Measurements from ENCODE around the gene PYDC1.
"Not testable (repeated sequence)": the region's sequence is repeated elsewhere in the genome, so short reads cannot be mapped to it uniquely, and the experiment has no call there.

The PYDC1 gene

DNA sequence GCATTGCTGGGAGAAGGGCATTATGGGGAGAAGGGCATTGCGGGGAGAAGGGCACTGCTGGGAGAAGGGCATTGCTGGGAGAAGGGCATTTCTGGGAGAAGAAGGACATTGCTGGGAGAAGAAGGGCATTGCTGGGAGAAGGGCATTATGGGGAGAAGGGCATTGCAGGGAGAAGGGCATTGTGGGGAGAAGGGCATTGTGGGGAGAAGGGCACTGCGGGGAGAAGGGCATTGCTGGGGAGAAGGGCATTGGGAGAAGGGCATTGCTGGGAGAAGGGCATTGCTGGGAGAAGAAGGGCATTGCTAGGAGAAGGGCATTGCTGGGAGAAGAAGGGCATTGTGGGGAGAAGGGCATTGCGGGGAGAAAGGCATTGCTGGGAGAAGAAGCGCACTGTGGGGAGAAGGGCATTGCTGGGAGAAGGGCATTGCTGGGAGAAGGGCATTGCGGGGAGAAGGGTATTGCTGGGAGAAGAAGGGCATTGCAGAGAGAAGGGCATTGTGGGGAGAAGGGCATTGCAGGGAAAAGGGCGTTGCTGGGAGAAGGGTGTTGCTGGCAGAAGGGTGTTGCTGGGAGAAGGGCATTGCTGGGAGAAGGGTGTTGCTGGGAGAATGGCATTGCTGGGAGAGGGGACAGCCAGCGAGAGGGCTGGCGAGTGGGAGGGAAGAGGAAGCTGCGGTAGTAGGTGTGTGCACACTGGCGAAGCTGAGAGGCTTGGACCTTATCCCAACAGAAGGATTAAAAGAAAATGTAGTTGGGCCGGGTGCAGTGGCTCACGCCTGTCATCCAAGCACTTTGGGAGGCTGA lies 4.6 kb upstream of the PYDC1 start:
- DNase-seq (ENCODE audit: low read depth): no peak

DNA sequence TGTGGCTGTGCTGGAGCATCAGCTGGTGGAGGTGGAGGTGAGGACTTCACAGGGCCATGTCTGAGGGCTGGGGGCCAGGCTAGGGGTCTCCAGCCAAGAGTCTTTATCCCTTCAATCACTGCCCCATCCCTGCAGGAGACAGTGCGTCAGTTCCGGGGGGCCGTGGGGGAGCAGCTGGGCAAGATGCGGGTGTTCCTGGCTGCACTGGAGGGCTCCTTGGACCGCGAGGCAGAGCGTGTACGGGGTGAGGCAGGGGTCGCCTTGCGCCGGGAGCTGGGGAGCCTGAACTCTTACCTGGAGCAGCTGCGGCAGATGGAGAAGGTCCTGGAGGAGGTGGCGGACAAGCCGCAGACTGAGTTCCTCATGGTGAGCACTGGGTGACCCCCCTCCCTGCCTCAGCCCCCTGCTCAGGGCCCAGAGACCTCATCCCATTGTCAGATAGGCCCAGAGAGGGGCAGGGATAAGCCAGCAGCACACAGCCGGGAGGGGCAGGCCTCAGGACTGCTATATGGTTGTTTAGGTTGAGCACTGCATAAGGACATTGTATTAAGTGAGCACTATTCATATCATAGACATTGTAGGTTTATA lies 2.3 kb upstream of the PYDC1 start:
- no peak for DNase-seq (ENCODE audit: low read depth)

DNA sequence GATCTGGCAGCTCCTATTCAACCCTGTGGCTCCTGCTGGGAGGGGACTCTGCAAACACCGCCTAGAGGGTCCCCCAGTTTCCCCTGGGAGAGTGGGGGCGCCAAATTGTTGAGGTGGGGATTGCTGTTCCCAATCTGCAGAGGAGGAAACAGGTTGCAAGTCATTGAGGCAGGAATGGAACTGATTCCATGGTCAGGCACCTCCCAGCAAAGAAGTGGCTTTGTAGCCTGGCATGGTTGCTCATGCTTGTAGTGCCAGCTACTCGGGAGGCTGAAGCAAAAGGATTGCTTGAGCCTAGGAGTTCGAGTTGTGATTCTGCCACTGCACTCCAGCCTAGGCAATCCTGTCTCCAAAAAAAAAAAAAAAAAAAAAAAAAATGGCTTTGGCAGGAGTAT lies 198 bp upstream of the PYDC1 start:
- DNase-seq (ENCODE audit: low read depth): no peak

DNA sequence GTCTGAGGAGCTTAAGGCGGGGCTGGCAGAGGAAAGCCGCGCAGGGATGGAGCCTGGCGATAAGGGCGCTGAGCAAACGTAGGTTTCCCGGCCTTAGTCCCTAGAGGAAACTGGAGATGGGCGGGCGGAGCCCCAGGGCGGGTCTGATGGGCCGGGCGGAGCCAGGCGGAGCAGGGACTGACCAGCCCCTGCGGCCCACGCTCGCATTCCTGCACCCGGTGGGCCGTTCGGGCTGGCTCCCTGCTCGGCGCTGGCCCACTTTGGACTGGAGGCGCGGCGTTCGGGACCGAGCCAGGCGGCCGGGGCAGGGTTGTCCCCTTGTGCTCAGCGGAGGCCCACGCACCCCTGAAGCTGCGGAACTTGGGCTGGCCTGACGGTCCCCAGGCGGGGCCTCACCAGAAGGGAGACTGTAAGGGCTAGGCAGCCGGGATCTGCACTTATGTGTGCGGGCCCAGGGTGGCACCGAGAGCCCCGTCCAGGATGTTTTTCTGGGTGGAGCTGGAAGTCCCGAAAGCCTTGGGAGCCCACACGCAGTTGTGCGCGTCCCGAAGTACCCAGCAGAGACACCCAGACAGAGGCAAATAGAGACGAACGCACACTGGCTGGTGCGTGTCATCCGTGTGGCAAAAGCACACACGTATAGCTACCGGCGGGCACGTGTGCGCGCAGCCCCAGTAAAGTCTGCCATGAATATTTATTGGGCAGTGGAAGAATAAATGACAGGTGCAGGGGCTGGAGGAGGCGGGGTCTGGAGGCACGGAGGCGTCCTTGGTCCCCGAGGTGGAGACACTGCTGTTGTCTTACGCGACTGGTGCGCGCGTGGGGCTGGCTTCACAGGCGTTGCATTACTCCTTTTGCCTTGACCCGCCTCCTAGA lies 1.4 kb downstream of the PYDC1 start:
- no peak for DNase-seq (ENCODE audit: low read depth)

DNA sequence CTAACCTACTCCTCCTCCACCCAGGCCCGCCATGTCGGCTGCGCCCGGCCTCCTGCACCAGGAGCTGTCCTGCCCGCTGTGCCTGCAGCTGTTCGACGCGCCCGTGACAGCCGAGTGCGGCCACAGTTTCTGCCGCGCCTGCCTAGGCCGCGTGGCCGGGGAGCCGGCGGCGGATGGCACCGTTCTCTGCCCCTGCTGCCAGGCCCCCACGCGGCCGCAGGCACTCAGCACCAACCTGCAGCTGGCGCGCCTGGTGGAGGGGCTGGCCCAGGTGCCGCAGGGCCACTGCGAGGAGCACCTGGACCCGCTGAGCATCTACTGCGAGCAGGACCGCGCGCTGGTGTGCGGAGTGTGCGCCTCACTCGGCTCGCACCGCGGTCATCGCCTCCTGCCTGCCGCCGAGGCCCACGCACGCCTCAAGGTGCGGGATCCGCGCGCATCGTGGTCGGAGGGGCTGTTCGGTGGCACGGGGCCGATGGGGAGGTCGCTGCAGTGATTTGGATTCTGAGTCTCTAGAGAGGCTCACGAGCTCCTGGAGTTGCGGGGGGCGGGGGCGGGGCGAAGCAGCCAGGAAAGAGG lies 2.1 kb downstream of the PYDC1 start:
- no peak for DNase-seq (ENCODE audit: low read depth)

DNA sequence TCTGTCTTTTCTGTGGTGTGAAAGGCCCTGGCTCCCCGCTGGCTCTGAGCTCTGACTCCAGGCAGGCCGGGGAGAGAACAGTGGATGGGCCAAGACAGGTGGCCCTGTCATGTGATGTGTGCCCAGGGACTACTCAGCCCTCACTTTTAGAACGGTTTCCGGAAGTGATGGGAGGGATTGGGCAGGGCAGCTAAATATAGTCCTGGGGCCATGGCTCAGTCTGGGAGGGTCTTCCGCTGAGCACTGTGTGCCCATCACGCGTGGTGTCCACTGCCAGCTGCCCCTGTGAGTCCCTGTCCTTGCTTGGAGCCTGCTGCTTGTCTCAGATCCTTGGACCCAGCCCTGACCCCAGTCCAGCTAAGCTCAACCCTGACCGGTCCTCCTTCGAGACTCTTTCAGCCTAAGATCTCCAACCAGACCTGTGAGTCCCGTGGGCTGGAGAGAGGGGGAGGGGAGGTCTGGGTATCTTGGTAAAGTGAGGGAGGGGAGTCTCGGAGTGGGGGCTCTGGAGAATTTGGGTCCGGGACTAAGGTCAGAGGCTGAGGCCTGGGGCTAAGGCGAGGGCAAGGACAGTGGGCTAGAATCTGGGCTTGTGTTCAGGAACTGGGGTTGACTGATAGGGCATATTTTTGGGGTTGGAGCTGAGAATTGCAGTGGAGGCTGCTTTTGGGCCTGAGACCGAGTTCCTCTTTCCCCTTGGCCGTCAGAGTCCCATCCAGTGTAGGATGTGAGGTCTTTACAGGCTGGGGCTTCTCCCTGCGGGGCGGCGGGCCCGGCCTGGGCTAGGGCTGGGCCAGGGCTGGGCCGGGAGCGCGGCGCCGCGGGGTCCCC lies 2.8 kb downstream of the PYDC1 start, which contains the start of gene TRIM72:
Gene TRIM72, plus strand, starts transcription at position 243 of the 831 bp plus-strand sequence. CDS start 620 bp downstream, outside the sequence.
- no peak for DNase-seq (ENCODE audit: low read depth)

DNA sequence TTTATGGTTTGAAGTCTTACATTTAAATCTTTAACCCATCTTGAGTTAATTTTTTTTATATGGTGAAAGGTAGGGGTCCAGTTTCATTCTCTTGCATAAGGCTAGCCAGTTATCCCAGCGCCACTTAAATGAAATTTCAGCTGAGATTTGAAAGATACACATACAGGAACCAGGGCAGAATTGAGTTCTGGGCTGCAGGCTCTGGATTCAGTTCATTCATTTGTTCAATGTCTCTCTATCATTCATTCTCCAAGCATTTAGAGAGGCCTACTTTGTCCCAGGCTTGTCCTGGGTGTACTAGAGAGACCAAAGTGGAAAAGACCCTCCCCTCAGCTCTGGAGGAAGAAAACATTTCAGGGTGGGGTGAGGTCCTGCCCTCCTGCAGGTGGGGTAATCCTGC lies 3.6 kb downstream of the PYDC1 start:
- no peak for DNase-seq (ENCODE audit: low read depth)

DNA sequence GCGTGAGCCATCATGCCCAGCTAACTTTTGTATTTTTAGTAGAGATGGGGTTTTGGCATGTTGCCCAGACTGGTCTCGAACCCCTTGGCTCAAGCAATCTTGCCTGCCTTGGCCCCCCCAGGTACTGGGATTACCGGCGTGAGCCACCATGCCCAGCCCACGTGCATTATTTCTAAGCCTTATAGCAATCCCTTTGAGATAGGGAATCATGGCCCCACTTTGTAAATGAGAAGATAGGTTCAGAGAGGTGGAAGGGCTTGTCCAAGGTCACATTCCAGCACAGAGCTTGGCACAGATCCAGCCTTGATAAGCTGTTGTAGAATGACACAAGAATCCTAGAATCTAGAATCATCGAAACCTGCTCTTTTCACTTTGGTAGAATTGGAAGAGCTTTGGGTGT lies 10.2 kb downstream of the PYDC1 start:
- DNase-seq (ENCODE audit: low read depth): no peak

DNA sequence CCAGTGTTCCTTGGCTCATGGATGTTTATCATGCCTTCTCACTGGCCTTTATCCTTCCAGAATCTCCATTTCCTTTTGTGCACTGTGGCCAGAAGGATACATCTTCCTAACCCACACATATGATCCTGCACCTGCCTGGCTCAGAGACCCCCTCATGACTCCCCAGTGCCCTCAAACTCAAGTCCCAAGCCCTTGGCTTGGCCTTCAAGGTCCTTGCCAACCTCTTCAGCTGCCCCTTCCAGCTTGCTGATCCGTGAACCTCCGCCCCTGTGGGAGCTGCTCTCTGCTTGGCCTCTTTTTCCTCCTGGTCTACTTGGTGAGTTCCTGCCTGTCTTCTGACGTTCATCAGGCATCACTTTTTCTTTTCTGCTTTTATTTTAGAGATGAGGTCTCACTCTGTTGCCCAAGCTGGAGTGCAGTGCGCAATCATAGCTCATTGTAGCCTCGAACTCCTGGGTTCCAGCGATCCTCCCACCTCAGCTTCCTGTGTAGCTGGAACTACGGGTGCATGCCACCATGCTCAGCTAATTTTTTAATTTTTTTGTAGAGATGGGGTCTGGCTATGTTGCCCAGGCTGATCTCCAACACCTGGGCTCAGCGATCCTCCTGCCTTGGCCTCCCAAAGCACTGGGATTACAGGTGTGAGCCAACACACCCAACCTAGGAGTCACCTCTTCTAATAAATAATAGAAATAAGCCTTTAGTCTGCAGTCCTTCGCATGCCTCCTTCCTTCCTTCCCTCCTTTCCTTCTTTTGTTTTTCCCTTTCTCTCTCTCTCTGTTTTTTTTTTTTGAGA lies 11.9 kb downstream of the PYDC1 start:
- DNase-seq (ENCODE audit: low read depth): no peak

DNA sequence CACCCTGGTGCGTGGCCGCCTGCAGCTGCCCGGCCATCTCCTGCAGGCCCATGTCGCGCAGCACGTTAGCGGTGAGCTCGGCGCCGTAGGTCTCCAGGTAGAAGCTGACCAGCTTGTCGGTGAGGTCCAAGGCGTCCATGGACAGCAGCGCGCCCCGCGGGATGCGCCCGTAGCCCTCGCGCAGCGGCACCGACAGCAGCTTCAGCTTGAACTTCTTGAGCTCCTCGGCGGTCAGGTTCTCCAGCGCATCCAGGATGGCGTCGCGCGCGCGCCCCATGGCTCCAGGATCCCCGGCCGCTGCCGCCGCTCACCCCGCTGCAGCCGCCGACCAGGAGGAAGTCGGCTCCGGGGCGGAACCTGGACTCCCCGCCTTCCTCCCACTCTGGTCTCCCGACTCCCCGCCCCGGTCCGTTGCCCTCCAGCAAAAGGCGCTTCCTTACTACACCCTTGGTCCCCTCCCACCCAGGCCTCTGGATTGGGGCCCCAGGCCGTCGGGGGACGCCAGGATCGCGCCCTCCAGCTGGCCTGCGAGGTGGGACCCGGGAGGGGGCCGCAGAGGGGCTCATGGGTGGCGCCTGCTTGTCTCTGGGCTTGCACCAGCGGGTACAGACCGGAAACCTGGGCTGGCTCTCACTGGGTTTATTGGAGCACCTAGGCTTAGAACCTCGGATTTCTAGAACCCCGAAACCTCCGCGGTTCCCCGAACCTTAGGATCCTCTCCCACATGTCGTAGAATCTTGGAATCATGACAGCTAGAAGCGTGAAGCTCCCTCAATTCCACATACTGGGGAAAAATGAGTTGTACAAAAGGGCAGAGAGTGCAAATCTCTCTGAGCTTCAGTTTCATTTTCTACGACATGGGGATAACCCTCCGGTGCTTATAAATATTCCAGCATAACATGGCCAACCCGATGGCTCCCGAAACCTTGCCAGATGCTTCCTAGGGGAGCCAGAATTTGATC lies 14.2 kb downstream of the PYDC1 start, which contains the start of gene PYCARD:
Gene PYCARD, minus strand, starts transcription at position 347 of the 962 bp plus-strand sequence. Its CDS starts 70 bp downstream, at position 277.
- DNase-seq (ENCODE audit: low read depth): no peak

DNA sequence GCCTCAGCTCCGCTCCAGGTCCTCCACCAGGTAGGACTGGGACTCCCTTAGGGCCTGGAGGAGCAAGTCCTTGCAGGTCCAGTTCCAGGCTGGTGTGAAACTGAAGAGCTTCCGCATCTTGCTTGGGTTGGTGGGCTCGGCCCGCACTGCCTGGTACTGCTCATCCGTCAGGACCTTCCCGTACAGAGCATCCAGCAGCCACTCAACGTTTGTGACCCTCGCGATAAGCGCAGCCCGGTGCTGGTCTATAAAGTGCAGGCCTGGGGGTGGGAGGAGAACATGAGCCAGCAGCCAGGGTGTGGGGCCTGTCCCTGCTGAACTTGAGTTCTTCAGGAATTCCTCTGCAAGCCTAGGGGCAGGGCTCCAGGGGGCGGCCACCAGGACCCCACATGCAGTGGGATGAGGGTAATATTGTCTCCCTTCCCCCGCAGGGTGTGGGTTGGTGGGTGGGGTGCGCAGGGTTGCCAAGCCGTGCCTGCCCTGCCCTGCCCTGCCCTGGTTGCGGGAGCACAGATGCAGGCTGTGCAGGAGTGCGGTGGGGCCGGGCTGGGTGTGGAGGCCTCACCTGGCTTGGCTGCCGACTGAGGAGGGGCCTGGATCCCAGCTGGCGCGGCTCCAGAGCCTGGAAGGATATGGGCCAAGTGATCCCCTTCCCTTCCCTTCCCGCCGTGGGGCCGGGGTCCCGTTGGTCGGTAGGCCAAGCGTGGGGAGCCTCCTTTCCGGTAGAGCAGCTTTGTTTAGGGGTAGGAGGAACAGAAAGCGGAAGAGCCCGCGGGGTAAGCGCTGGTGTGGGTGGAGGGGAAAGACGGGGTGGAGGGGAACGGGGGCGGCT lies 15.1 kb downstream of the PYDC1 start:
- DNase-seq (ENCODE audit: low read depth): no peak

DNA sequence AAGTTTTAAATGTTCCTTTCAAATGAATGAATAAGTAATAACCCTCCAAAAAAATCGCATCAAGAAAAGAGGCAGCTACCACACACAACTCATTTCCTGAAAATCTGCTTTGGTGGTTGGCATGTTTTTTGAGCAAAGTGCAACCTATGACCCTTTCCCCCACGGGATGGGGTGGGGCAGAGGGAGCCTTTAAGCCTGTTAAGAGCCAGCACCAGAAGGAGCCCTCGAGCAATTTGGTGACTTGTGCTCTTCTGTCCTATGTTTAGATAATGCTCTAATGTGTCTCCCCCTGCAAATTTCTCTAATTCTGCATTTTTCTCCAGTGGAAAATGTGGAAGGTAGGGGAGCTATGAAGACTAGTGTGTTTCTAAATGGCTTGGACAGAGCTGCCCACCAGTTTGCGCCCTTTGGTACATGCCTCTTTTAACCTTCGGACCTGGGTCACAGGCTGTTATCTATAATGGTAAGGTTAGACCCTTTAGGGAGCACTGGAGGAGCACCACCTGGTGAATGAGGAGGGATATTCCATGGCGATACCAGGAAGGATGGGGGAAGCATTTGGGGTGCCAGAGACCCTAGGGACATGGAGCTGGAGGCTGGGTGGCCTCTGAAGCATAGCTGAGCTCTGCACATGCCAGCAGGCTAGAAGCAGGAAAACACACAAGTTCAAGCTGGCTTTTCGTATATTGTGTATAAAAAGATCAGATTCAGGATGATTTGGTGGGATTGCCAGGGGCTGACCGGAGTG lies 15.9 kb downstream of the PYDC1 start:
- DNase-seq (ENCODE audit: low read depth): no peak

DNA sequence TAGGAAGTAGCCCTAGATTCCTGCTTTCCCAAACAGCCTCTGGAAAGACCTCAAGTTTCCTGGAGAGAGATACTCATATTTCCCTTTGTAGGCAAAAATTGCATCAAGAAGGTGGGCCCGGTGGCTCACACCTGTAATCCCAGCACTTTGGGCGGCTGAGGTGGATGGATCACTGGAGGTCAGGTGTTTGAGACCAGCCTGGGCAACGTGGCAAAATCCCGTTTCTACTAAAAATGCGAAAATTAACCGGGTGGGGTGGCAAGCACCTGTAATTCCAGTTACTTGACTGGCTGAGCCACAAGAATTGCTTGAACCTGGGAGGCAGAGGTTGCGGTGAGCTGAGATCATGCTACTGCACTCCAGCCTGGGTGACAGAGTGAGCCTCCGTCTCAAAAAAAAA lies 16.8 kb downstream of the PYDC1 start:
- not testable (repeated sequence) for DNase-seq (ENCODE audit: low read depth)

DNA sequence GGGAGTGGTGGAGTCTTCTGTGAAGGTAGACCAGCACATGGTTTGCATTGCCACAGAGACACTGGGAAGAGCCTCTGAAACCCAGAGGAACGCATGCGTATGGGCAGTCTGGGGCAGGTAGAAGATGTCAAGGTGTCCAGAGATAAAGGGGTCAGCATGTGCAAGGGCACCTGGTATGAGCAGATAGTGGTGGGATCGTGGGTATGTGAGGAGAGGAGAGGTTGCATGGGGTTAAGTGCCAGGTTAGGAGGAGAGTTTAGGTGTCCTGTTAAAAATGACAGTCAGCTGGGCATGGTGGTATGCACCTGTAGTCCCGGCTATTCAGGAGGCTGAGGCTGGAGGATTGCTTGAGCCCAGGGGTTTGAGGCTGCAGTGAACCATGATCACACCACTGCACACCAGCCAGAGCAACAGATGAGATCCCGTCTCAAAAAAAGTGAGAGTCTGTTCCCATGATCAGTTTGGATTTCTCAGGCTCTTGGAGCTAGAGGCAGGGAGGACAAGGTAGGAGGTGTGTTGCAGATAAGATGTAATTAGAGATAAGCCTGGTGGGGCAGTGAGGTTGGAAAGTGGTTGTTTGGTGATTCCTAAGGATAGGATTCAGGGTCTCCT lies 17.4 kb downstream of the PYDC1 start:
- DNase-seq (ENCODE audit: low read depth): no peak

DNA sequence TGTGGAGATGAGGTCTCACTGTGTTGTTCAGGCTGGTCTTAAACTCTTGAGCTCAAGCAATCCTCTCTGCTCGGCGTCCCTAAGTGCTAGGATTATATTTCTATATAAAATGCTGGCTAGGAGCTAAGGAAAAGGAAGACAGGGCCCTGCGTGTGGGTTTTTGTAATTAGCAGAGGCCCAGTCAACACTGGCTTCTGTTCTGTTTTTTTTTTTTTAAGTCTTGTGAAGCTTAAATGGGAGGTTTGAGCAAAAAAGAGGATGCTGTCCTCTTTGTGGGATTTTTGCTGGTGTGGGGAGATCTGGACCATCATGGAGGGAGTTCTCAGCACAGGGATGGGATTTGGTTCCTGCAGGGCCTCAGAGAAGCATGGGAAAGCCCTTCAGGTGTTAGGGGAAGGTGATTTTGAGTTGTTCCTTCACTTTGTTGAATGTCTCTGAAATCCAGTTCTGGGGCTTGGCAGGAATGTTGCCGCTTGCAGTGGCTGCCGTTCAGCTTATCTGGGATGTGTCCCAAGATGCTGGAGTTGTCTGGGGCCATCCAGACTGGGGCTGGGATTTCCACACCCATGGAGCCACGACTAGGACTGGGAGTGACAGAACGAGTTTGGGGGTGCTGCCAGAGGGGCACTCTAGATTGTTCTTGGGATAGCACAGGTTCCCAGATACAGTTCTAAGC lies 18.6 kb downstream of the PYDC1 start:
- DNase-seq (ENCODE audit: low read depth): no peak

DNA sequence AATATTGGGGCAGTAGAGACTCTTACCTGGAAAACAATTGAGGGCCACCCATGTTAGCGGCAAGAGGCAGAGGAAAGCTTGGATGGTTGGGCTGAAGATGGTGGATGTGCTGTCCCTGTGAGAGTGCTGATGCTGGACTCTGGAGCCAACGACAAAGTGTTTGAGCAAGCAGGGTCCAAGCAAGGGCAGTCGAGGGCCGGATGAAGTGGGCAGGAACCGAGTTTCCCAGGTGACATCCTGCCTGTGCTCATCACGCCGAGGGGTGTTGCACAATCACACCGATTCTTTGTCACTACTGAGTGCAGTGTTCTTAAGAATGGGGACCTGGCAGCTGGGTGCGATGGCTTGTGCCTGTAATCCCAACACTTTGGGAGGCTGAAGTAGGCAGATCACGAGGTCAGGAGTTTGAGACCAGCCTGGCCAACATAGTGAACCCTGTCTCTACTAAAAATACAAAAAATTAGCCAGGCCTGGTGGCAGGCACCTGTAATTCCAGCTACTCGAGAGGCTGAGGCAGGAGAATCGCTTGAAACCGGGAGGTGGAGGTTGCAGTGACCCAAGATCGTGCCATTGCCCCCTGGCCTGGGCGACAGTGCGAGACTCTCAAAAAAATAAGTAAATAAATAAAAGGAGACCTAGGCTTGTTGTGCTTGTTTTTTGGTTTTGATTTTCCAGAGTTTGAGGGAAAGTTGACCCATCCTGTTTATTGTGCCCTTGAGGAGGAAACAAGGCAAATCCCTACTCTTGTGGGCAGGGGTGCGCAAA lies 20.4 kb downstream of the PYDC1 start:
- DNase-seq (ENCODE audit: low read depth): no peak

All from stimulated activated CD8-positive, alpha-beta memory T cell treated with anti-CD3 and anti-CD28 coated beads, Interleukin-7, amount 100 ng/mL, for 24 hours (primary cell).